Loucy (cell line): ENCODE data around the gene IL1R1.

Source experiments
- H2AFZ ChIP-seq: fragments of 200-600 bp; sonication (generic); 2 replicates; pipeline ENCODE4 v1.6.0; 2016; ENCODE audit warnings: antibody characterized with exemption, mild to moderate bottlenecking, low read length, moderate library complexity
- H3F3A ChIP-seq: fragments of 200-600 bp; 2 replicates; pipeline ENCODE4 v1.6.0; 2016; ENCODE audit warnings: antibody characterized with exemption, low read depth, mild to moderate bottlenecking
- H3K27me3 ChIP-seq: fragments of 200-600 bp; sonication (generic); 2 replicates; pipeline ENCODE4 v1.6.1; 2014; ENCODE audit warnings: low read length, mild to moderate bottlenecking; ENCODE audit not compliant: insufficient read depth, poor library complexity, severe bottlenecking
- H3K36me3 ChIP-seq: fragments of 200-600 bp; sonication (generic); 2 replicates; pipeline ENCODE4 v1.6.1; 2016; ENCODE audit warnings: low read length; ENCODE audit not compliant: insufficient read depth
- H3K4me1 ChIP-seq: fragments of 200-600 bp; sonication (generic); 2 replicates; pipeline ENCODE4 v1.5.1; 2014; ENCODE audit warnings: low read length, mild to moderate bottlenecking; ENCODE audit not compliant: insufficient read depth, poor library complexity, severe bottlenecking
- H3K4me2 ChIP-seq: fragments of 200-600 bp; sonication (generic); 2 replicates; pipeline ENCODE4 v1.6.0; 2014; ENCODE audit warnings: antibody characterized with exemption, low read length, low read depth, mild to moderate bottlenecking; ENCODE audit not compliant: poor library complexity, severe bottlenecking
- H3K4me3 ChIP-seq: fragments of 200-600 bp; sonication (generic); 2 replicates; pipeline ENCODE4 v1.5.1; 2014; ENCODE audit warnings: low read length, mild to moderate bottlenecking, mixed read lengths; ENCODE audit not compliant: poor library complexity, severe bottlenecking
- H3K79me2 ChIP-seq: fragments of 200-600 bp; sonication (generic); 2 replicates; pipeline ENCODE4 v1.6.1; 2014; ENCODE audit warnings: low read length; ENCODE audit not compliant: insufficient read depth
- H3K9ac ChIP-seq: fragments of 200-600 bp; sonication (generic); 2 replicates; pipeline ENCODE4 v1.6.0; 2014; ENCODE audit warnings: mild to moderate bottlenecking, low read depth, low read length, moderate library complexity; ENCODE audit not compliant: poor library complexity, severe bottlenecking
- H3K9me2 ChIP-seq: fragments of 200-600 bp; sonication (generic); replicated peaks from 2 replicates; pipeline ENCODE4 v1.6.1; 2016; ENCODE audit warnings: low read depth, low read length, mixed read lengths
- H3K9me3 ChIP-seq: fragments of 200-600 bp; sonication (generic); 2 replicates; pipeline ENCODE4 v1.6.1; 2014; ENCODE audit warnings: mild to moderate bottlenecking, antibody characterized with exemption, low read length, low read depth; ENCODE audit not compliant: insufficient read depth
- H4K20me1 ChIP-seq: fragments of 200-600 bp; sonication (generic); 2 replicates; pipeline ENCODE4 v1.6.0; 2014; ENCODE audit warnings: antibody characterized with exemption, low read length, mild to moderate bottlenecking; ENCODE audit not compliant: insufficient read depth, poor library complexity, severe bottlenecking
- CTCF ChIP-seq: fragments of 200-600 bp; sonication (generic); conservative IDR thresholded peaks from 2 replicates; pipeline ENCODE4 v1.5.1; 2014; ENCODE audit warnings: mild to moderate bottlenecking, antibody characterized with exemption, low read length
- EZH2phosphoT487 ChIP-seq: fragments of 200-600 bp; IDR thresholded peaks from 2 replicates; pipeline ENCODE4 v1.6.1; 2018; ENCODE audit warnings: antibody characterized with exemption, mild to moderate bottlenecking, moderate library complexity, borderline replicate concordance

The IL1R1 gene

GRCh38 chr2:102110596-102111334, 31.8 kb upstream of the IL1R1 start:
- Histone ChIP-seq H3F3A (no peaks in the 10 kb centered on the region), H3K27me3 (no peaks in the 10 kb centered on the region), H3K4me2 (no peak overlapping the region), H3K9me2 (no peaks in the 10 kb centered on the region), H3K79me2 (no peaks in the 10 kb centered on the region), H4K20me1 (no peaks in the 10 kb centered on the region), H3K4me3 (no peak overlapping the region), H2AFZ (no peak overlapping the region), H3K4me1 (no peaks in the 10 kb centered on the region), H3K9ac (no peak overlapping the region), H3K36me3 (no peaks in the 10 kb centered on the region), H3K9me3 (no peaks in the 10 kb centered on the region)
- TF ChIP-seq EZH2phosphoT487 (no peak), CTCF (no peak)

- Histone ChIP-seq H3K27me3 (no peaks in the 10 kb centered on the region), H2AFZ (no peak overlapping the region), H3K4me1 (no peaks in the 10 kb centered on the region), H3K9ac (no peak overlapping the region), H3K9me3 (no peaks in the 10 kb centered on the region), H3K9me2 (no peaks in the 10 kb centered on the region), H3K79me2 (no peaks in the 10 kb centered on the region), H4K20me1 (no peaks in the 10 kb centered on the region), H3K4me3 (no peak overlapping the region), H3K36me3 (no peaks in the 10 kb centered on the region), H3F3A (no peaks in the 10 kb centered on the region), H3K4me2 (no peak overlapping the region)
- TF ChIP-seq CTCF (no peak), EZH2phosphoT487 (no peak)
Measured at GRCh38 chr2:102111823-102112222, 30.7 kb upstream of the IL1R1 start.

GRCh38 chr2:102112271-102112670, 30.3 kb upstream of the IL1R1 start:
- Histone ChIP-seq H3K9me2 (no peaks in the 10 kb centered on the region), H3K9ac (no peak overlapping the region), H3K4me3 (no peak overlapping the region), H4K20me1 (no peaks in the 10 kb centered on the region), H3K9me3 (no peaks in the 10 kb centered on the region), H3K79me2 (no peaks in the 10 kb centered on the region), H3K4me2 (no peak overlapping the region), H3K4me1 (no peaks in the 10 kb centered on the region), H3F3A (no peaks in the 10 kb centered on the region), H2AFZ (no peak overlapping the region), H3K36me3 (no peaks in the 10 kb centered on the region), H3K27me3 (no peaks in the 10 kb centered on the region)
- TF ChIP-seq CTCF (no peak), EZH2phosphoT487 (no peak)
